Tibial nerve (tissue), 4 donors: ENCODE results near the gene COPS9.

ENCODE experiments used
- CTCF ChIP-seq, 5 experiments: fragments of 200-600 bp in 3 of 5; fragments of 450-650 bp in 2 of 5; sonication (generic) in 3 of 5; IDR thresholded peaks; one replicate each; pipeline ENCODE4 v1.5.1; 2016 to 2019; ENCODE audit warnings: antibody characterized with exemption in 5 of 5, mild to moderate bottlenecking in 3 of 5, moderate library complexity in 2 of 5
- EP300 ChIP-seq, 2 donors: sonication (generic); formaldehyde crosslinking; IDR thresholded peaks; one replicate each; pipeline ENCODE4 v1.6.1; 2017; ENCODE audit warnings: antibody characterized with exemption in 2 of 2, mild to moderate bottlenecking in 1 of 2

- TF ChIP-seq CTCF (IDR thresholded peaks at IDR 0.05) = no peak
- no peak for TF ChIP-seq EP300 (IDR thresholded peaks at IDR 0.05)
Observed at GRCh38 chr2:240129311-240129710, 6.8 kb downstream of the COPS9 start.
